Measurements from ENCODE around the gene GFOD1.

The GFOD1 gene

DNA sequence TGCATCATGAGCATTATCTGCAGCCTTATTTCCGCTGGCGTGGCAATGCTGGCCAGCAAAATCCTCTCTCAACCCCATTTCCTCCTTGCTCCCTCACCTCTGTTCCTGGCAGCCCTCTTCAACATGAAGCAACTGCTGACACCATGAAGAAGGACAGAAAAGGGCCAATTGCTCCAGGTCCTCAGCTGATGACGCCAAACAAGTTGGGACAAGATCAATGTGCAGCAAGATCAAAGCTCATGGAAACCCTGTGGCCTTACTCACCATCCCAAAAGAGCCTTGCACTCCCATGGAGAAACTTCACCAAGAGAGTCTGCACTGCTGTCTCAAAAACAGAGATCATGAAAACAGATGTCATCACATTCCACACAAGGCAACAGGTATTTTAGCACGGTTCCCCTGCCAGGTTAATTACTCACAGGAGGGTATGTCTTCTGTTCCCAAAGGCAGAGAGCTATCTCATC is 7.4 kb downstream of the GFOD1 start:
- H3K4me2 ChIP-seq (ENCODE audit: low read depth, low read length, poor library complexity, severe bottlenecking), result peak overlapping the region; percentile 56
- H3K4me3 ChIP-seq (ENCODE audit: low read length, poor library complexity, severe bottlenecking), result no peak overlapping the region
- TF ChIP-seq, protein P1, sequence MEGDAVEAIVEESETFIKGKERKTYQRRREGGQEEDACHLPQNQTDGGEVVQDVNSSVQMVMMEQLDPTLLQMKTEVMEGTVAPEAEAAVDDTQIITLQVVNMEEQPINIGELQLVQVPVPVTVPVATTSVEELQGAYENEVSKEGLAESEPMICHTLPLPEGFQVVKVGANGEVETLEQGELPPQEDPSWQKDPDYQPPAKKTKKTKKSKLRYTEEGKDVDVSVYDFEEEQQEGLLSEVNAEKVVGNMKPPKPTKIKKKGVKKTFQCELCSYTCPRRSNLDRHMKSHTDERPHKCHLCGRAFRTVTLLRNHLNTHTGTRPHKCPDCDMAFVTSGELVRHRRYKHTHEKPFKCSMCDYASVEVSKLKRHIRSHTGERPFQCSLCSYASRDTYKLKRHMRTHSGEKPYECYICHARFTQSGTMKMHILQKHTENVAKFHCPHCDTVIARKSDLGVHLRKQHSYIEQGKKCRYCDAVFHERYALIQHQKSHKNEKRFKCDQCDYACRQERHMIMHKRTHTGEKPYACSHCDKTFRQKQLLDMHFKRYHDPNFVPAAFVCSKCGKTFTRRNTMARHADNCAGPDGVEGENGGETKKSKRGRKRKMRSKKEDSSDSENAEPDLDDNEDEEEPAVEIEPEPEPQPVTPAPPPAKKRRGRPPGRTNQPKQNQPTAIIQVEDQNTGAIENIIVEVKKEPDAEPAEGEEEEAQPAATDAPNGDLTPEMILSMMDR (conservative IDR thresholded peaks at IDR 0.05; ENCODE audit: low read length), result no peak
- TF ChIP-seq EZH2phosphoT487 (IDR thresholded peaks at IDR 0.05; ENCODE audit: borderline replicate concordance), result no peak
- H3F3A ChIP-seq (ENCODE audit: low read depth), result no peaks in the 10 kb centered on the region
- peaks cover 66% of the 10 kb centered on the region for H3K79me2 ChIP-seq (ENCODE audit: insufficient read depth, low read length)
- peaks cover 66% of the 10 kb centered on the region for H3K4me1 ChIP-seq (ENCODE audit: insufficient read depth, low read length, poor library complexity, severe bottlenecking)
- no peaks in the 10 kb centered on the region for H3K9me2 ChIP-seq (replicated peaks; ENCODE audit: low read depth, low read length)
- no peaks in the 10 kb centered on the region for H3K9me3 ChIP-seq (ENCODE audit: insufficient read depth, low read depth, low read length)
- H3K9ac ChIP-seq (ENCODE audit: low read depth, low read length, poor library complexity, severe bottlenecking), result peak overlapping the region; percentile 28
- H2AFZ ChIP-seq (ENCODE audit: low read length), result no peak overlapping the region
- no peaks in the 10 kb centered on the region for H4K20me1 ChIP-seq (ENCODE audit: insufficient read depth, low read length, poor library complexity, severe bottlenecking)
- no peaks in the 10 kb centered on the region for H3K27me3 ChIP-seq (ENCODE audit: insufficient read depth, low read length, poor library complexity, severe bottlenecking)
- H3K36me3 ChIP-seq (ENCODE audit: insufficient read depth, low read length), result 0 out of 2 replicates have a peak, but pooled peaks cover 2% of the 10 kb centered on the region

DNA sequence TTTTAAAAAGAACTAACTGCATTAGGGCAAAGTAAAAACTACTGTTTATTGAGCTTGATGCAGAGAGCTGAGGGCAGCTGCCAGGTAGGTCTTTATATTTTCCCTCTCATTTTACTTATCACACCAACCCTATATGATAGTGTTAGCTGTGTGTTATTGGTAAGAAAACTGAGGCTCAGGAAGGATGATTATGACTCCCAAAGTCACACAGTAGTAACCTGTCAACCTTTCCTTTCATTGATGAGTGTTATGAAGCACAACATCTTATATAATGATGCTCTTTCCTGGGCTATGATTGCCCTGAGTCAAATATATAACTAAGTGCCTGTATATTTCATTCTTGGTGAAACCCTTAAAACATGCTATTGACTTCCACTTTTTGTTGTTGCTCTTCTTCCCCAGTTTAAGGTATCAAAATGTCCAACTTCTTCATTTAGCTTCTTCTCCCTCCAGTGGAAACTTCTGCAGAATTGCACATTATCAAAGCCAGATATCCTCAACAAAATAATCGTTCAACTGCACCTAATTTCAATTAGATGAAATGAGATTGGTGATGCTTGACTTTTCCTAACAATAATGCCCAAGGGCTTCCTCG is 8.1 kb downstream of the GFOD1 start:
- peaks cover 66% of the 10 kb centered on the region for H3K79me2 ChIP-seq (ENCODE audit: insufficient read depth, low read length)
- H4K20me1 ChIP-seq (ENCODE audit: insufficient read depth, low read length, poor library complexity, severe bottlenecking), result no peaks in the 10 kb centered on the region
- no peak for TF ChIP-seq EZH2phosphoT487 (IDR thresholded peaks at IDR 0.05; ENCODE audit: borderline replicate concordance)
- TF ChIP-seq, protein P1 (conservative IDR thresholded peaks at IDR 0.05; ENCODE audit: low read length), result no peak
- no peak overlapping the region for H2AFZ ChIP-seq (ENCODE audit: low read length)
- 0 out of 2 replicates have a peak, but pooled peaks cover 2% of the 10 kb centered on the region for H3K36me3 ChIP-seq (ENCODE audit: insufficient read depth, low read length)
- no peaks in the 10 kb centered on the region for H3K9me2 ChIP-seq (replicated peaks; ENCODE audit: low read depth, low read length)
- no peaks in the 10 kb centered on the region for H3K27me3 ChIP-seq (ENCODE audit: insufficient read depth, low read length, poor library complexity, severe bottlenecking)
- H3K4me1 ChIP-seq (ENCODE audit: insufficient read depth, low read length, poor library complexity, severe bottlenecking), result peaks cover 65% of the 10 kb centered on the region
- no peaks in the 10 kb centered on the region for H3F3A ChIP-seq (ENCODE audit: low read depth)
- peak overlapping the region; percentile 28 for H3K9ac ChIP-seq (ENCODE audit: low read depth, low read length, poor library complexity, severe bottlenecking)
- H3K4me2 ChIP-seq (ENCODE audit: low read depth, low read length, poor library complexity, severe bottlenecking), result peak overlapping the region; percentile 56
- no peak overlapping the region for H3K4me3 ChIP-seq (ENCODE audit: low read length, poor library complexity, severe bottlenecking)
- H3K9me3 ChIP-seq (ENCODE audit: insufficient read depth, low read depth, low read length), result no peaks in the 10 kb centered on the region

DNA sequence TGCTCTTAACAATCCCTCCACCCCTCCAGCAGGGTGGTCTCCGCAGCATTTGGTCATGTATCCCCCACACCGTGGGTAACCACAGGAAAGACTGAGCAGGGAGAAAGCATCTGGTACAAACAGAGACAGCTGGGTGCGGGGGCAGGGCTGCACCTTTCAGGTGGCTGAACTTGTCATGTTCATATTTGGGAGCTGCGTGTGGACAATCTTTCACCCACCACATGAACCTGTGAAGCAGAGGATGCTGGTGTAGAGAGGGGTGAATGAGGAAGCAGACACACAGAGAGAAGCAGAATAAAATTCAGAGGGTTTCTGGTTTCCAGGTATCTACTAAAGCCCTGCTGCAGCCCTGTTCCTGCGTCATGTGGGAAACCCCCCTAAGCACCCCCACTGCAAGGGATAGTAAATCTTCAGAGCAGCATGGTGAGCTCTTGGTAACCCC is 8.9 kb downstream of the GFOD1 start:
- H2AFZ ChIP-seq (ENCODE audit: low read length), result no peak overlapping the region
- no peaks in the 10 kb centered on the region for H4K20me1 ChIP-seq (ENCODE audit: insufficient read depth, low read length, poor library complexity, severe bottlenecking)
- no peaks in the 10 kb centered on the region for H3K9me2 ChIP-seq (replicated peaks; ENCODE audit: low read depth, low read length)
- H3K79me2 ChIP-seq (ENCODE audit: insufficient read depth, low read length), result peaks cover 58% of the 10 kb centered on the region
- no peaks in the 10 kb centered on the region for H3F3A ChIP-seq (ENCODE audit: low read depth)
- H3K4me1 ChIP-seq (ENCODE audit: insufficient read depth, low read length, poor library complexity, severe bottlenecking), result peaks cover 65% of the 10 kb centered on the region
- no peak for TF ChIP-seq EZH2phosphoT487 (IDR thresholded peaks at IDR 0.05; ENCODE audit: borderline replicate concordance)
- TF ChIP-seq, protein P1 (conservative IDR thresholded peaks at IDR 0.05; ENCODE audit: low read length), result no peak
- no peaks in the 10 kb centered on the region for H3K27me3 ChIP-seq (ENCODE audit: insufficient read depth, low read length, poor library complexity, severe bottlenecking)
- peak overlapping the region; percentile 28 for H3K4me3 ChIP-seq (ENCODE audit: low read length, poor library complexity, severe bottlenecking)
- peak overlapping the region; percentile 56 for H3K4me2 ChIP-seq (ENCODE audit: low read depth, low read length, poor library complexity, severe bottlenecking)
- no peaks in the 10 kb centered on the region for H3K9me3 ChIP-seq (ENCODE audit: insufficient read depth, low read depth, low read length)
- no peak overlapping the region for H3K9ac ChIP-seq (ENCODE audit: low read depth, low read length, poor library complexity, severe bottlenecking)
- H3K36me3 ChIP-seq (ENCODE audit: insufficient read depth, low read length), result 0 out of 2 replicates have a peak, but pooled peaks cover 2% of the 10 kb centered on the region
